LNCAP (cell line): Measurements from ENCODE around the gene CCDC13.

Experiments
- TF ChIP-seq, protein P1 (sequence below): fragments of 450-650 bp; IDR thresholded peaks from 2 replicates; pipeline ENCODE4 v1.5.1; 2017; ENCODE audit warnings: mild to moderate bottlenecking

The CCDC13 gene

DNA sequence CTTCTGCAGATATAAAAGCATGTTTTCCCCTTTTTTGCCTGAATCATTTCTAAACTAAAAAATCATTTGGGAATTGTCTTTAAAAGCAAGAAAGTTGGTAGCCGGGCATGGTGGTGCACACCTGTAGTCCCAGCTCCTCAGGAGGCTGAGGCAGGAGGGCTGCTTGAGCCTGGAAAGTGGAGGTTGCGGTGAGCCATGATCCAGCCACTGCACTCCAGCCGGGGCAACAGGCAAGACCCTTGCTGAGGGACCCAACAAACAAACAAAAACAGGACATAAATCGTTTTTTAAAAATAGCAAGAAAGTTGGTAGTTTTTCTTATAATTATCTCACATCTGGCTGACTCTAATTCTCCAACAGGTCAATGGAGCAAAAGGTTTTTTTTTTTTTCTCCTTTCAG is 28.7 kb upstream of the CCDC13 start:
- TF ChIP-seq, protein P1, sequence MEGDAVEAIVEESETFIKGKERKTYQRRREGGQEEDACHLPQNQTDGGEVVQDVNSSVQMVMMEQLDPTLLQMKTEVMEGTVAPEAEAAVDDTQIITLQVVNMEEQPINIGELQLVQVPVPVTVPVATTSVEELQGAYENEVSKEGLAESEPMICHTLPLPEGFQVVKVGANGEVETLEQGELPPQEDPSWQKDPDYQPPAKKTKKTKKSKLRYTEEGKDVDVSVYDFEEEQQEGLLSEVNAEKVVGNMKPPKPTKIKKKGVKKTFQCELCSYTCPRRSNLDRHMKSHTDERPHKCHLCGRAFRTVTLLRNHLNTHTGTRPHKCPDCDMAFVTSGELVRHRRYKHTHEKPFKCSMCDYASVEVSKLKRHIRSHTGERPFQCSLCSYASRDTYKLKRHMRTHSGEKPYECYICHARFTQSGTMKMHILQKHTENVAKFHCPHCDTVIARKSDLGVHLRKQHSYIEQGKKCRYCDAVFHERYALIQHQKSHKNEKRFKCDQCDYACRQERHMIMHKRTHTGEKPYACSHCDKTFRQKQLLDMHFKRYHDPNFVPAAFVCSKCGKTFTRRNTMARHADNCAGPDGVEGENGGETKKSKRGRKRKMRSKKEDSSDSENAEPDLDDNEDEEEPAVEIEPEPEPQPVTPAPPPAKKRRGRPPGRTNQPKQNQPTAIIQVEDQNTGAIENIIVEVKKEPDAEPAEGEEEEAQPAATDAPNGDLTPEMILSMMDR = no peak

DNA sequence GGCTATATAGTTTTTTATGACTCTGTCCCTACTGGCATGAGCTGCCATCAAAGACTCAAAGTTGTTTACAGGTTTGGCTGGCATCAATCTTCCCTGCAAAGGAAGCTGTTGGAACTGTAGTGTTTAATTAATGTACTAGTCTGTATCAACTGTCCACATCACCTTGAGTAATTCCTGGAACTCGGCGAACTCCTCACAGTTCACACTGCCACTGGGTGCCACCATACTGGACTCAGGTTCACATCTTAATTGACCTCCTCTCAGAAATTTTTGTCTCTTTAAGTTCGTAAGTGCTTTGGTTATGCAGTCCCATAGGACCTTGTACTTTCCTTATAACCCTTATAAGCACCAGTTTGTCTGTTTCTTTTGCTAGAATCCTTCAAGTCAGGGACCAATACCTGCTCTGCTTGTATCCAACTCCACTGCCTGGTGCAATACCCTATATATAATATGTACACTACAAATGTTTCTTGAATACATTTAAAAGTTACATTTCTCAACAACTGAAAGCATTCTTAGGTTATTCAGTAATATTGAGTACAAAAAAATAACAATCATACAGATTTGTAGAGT is 28.1 kb upstream of the CCDC13 start:
- TF ChIP-seq, protein P1 = no peak

- TF ChIP-seq, protein P1 = no peak
Observed at GRCh38 chr3:42800251-42800650, 27.2 kb upstream of the CCDC13 start.

DNA sequence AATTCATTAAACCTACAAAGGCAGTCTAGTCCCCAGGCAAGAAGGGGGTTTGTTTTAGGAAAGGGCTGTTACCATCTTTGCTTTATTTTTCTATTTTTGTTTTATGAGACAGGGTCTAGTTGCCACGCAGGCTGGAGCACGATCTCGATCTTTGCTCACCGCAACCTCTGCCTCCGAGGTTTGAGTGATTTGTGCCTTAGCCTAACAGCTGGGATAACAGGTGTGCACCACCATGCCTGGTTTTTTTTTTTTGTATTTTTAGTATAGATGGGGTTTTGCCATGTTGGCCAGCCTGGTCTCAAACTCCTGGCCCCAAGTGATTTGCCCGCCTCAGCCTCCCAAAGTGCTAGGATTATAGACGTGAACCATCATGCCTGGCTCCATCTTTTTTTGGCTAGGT is 26.3 kb upstream of the CCDC13 start:
- TF ChIP-seq, protein P1 = no peak

DNA sequence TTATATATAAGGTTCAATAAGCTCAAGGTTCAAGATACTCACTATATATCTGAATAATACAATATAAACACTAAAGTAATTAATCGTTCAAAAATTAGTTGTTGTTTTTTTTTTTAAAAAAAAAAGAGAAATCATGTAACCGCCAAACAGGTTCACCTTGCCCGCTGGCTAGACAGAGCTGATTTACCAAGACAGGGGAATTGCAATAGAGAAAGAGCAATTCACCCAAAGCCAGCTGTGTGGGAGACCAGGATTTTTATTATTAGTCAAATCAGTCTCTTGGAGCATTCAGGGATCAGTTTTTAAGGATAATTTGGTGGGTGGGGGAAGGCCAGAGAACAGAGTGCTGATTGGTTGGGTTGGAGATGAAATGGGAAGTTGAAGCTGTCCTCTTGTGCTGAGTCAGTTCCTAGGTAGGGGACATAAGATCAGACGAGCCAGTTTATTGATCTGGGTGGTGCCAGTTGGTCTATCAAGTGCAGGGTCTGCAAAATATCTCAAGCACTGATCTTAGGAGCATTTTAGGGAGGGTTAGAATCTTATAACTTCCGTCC is 23.4 kb upstream of the CCDC13 start:
- TF ChIP-seq, protein P1 = no peak

GRCh38 chr3:42795621-42796181 is 22.6 kb upstream of the CCDC13 start:
- TF ChIP-seq, protein P1 = no peak

- TF ChIP-seq, protein P1 = no peak
Observed at GRCh38 chr3:42790714-42791229, 17.7 kb upstream of the CCDC13 start.
